GM21515 (cell line): Measurements from ENCODE around the gene OR52E1.

Source experiments
- ATAC-seq: cut with Tn5 transposase; IDR thresholded peaks from one replicate; pipeline ENCODE4 v1.9.1; 2021; ENCODE audit not compliant: unreplicated experiment

Gene OR52E1

DNA sequence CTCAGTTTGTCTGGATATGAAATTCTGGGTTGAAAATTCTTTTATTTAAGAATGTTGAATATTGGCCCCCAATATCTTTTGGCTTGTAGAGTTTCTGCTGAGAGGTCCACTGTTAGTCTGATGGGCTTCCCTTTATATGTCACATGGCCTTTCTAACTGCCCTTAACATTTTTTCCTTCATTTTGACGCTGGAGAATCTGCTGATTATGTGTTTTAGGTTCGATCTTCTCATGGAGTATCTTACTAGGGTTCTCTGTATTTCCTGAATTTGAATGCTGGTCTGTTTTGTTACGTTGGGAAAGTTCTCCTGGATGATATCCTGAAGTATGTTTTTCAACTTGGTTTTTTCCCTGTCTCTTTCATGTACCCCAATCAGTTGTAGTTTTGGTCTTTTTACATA lies 46.0 kb downstream of the OR52E1 start:
- ATAC-seq: no peak

GRCh38 chr11:5117588-5117987 lies 48.2 kb downstream of the OR52E1 start:
- ATAC-seq: no peak

- no peak for ATAC-seq
Observed at GRCh38 chr11:5118893-5119292, 49.5 kb downstream of the OR52E1 start.
